Erythroblast (primary cell): Measurements from ENCODE around the gene P2RY10.
A peak's percentile ranks its signal among the peaks of the same experiment; 100 is the strongest.

Source experiments
- DNase-seq, 2 experiments: peaks; one replicate each; lab custom pipeline; 2025; lab: John Stamatoyannopoulos, UW
- GATA1 ChIP-seq: IDR thresholded peaks from 2 replicates; pipeline ENCODE4 v1.6.1; 2011; ENCODE audit warnings: low read depth, mild to moderate bottlenecking, control low read depth, low read length, moderate library complexity
- POLR2A ChIP-seq: IDR thresholded peaks from 2 replicates; pipeline ENCODE4 v1.6.1; 2011; ENCODE audit warnings: mild to moderate bottlenecking, low read length

Gene P2RY10

GRCh38 chrX:78945186-78945912 lies at the start of gene P2RY10:
Gene P2RY10, plus strand, starts transcription at chrX:78945391. Its CDS starts 15,130 bp downstream, at chrX:78960521.
- DNase-seq, result no peak

GRCh38 chrX:78922754-78923153 lies 22.4 kb upstream of the P2RY10 start:
- DNase-seq, result no peak

More at GRCh38 chrX:78945186-78945912, at the start of gene P2RY10:
- TF ChIP-seq POLR2A (no peak), GATA1 (no peak)

GRCh38 chrX:78923198-78924015 lies 21.8 kb upstream of the P2RY10 start:
- TF ChIP-seq POLR2A, result no peak
- no peak for TF ChIP-seq GATA1
- DNase-seq, result peak in 1 of 2 experiments; percentile 24

More at GRCh38 chrX:78922754-78923153, 22.4 kb upstream of the P2RY10 start:
- TF ChIP-seq POLR2A, result no peak
- no peak for TF ChIP-seq GATA1

GRCh38 chrX:78931814-78932213 lies 13.4 kb upstream of the P2RY10 start:
- TF ChIP-seq GATA1, result no peak
- TF ChIP-seq POLR2A, result no peak
- no peak for DNase-seq

GRCh38 chrX:78934866-78935265 lies 10.3 kb upstream of the P2RY10 start:
- no peak for DNase-seq
- TF ChIP-seq GATA1 (no peak), POLR2A (no peak)

GRCh38 chrX:78944351-78944750 lies 840 bp upstream of the P2RY10 start:
- TF ChIP-seq GATA1, result no peak
- TF ChIP-seq POLR2A, result no peak
- DNase-seq, result no peak

GRCh38 chrX:78946178-78946931 lies 1.2 kb downstream of the P2RY10 start:
- no peak for TF ChIP-seq POLR2A
- TF ChIP-seq GATA1, result no peak
- no peak for DNase-seq

GRCh38 chrX:78950009-78950835 lies 5.0 kb downstream of the P2RY10 start:
- TF ChIP-seq GATA1 (no peak), POLR2A (no peak)
- no peak for DNase-seq

GRCh38 chrX:78957049-78957767 lies 12.0 kb downstream of the P2RY10 start:
- no peak for DNase-seq
- TF ChIP-seq POLR2A (no peak), GATA1 (no peak)

GRCh38 chrX:78957768-78958130 lies 12.6 kb downstream of the P2RY10 start:
- TF ChIP-seq POLR2A, result no peak
- no peak for TF ChIP-seq GATA1
- DNase-seq, result no peak

- no peak for DNase-seq
- TF ChIP-seq POLR2A (no peak), GATA1 (no peak)
These were observed 13.4 kb downstream of the P2RY10 start for GRCh38 chrX:78958419-78959116.

- TF ChIP-seq POLR2A (no peak), GATA1 (no peak)
- no peak for DNase-seq
These were observed 15.7 kb downstream of the P2RY10 start for GRCh38 chrX:78960888-78961287.
